ENCODE results near the gene GRM7.

DNA sequence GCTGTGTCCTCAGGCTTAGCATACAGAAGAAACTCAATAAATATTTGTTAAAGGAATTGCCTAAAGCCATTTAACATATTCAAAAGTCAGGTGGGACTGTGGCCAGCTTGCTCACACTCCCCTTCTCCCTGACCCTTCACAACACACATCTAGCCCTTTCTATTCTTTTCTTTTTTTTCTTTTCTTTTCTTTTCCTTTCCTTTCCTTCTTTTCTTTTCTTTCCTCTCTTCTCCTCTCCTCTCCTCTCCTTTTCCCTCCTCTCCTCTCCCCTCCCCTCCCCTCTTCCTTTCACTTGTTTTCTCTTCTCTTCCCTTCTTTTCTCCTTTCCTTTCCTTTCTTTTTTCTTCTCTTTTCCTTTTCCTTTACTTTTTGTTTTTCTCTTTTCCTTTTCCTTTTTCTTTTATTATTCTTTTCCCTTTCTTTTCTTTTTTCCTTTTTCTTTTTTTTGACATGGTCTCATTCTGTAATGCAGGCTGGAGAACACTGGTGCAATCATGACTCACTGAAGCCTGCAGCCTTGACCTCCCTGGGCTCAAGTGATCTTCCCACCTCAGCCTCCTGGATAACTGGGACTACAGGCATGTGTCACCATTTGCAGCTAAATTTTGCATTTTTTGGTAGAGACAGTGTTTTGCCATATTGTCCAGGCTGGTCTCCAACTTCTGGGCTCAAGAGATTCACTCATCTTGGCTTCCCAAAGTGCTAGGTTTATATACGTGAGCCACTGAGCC, 377.8 kb downstream of the GRM7 start:
- TF ChIP-seq SIN3A (IDR thresholded peaks at IDR 0.05; ENCODE audit: low read depth), result no peak
- TF ChIP-seq, protein P1, sequence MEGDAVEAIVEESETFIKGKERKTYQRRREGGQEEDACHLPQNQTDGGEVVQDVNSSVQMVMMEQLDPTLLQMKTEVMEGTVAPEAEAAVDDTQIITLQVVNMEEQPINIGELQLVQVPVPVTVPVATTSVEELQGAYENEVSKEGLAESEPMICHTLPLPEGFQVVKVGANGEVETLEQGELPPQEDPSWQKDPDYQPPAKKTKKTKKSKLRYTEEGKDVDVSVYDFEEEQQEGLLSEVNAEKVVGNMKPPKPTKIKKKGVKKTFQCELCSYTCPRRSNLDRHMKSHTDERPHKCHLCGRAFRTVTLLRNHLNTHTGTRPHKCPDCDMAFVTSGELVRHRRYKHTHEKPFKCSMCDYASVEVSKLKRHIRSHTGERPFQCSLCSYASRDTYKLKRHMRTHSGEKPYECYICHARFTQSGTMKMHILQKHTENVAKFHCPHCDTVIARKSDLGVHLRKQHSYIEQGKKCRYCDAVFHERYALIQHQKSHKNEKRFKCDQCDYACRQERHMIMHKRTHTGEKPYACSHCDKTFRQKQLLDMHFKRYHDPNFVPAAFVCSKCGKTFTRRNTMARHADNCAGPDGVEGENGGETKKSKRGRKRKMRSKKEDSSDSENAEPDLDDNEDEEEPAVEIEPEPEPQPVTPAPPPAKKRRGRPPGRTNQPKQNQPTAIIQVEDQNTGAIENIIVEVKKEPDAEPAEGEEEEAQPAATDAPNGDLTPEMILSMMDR (IDR thresholded peaks at IDR 0.05 in 2 of 3, conservative IDR thresholded peaks at IDR 0.05 in 1 of 3; ENCODE audit: borderline replicate concordance in 1 of 3, insufficient read depth in 1 of 3, low read depth in 2 of 3, low read length in 2 of 3), result no peak
- no peak for TF ChIP-seq EZH2 (IDR thresholded peaks at IDR 0.05)
